ENCODE data around the gene GPR162. TPM values are rescaled to one million over a fixed set of nuclear protein-coding genes. Genes with fewer than 3 reads are reported as not detected.

The GPR162 gene
- total and polyA plus RNA-seq, 2 of the 4 experiments (the other 2 are of a cell fraction) = 2.9 to 6.0 TPM

DNA sequence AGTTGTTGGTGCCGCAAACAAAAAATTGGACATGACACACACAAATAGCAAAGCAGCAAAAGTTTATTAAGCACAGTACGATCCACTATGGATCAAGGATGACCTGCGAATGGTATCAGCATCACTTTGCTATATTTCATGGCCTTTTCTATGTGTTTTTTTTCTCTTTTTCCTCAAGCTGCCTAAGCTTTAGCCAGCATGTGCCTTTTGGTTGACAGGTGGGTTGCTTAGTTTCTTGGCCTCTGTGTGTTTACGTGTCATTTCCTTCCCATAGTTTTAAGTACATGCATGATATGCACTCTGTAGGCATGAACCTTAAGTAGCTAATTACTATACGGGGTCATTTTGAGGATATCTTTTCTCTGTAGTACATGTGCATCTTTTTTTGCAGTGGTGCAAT lies 22.5 kb upstream of the GPR162 start:
- Histone ChIP-seq H4K5ac (ENCODE audit: low read depth, low read length) (no peak overlapping the region), H3K4ac (ENCODE audit: low read depth, low read length) (no peak overlapping the region), H4K20me1 (ENCODE audit: insufficient read depth, low read length) (no peaks in the 10 kb centered on the region), H3K9me3 (ENCODE audit: control insufficient read depth, insufficient read depth, low read length) (no peaks in the 10 kb centered on the region), H2BK15ac (ENCODE audit: low read depth, low read length) (no peak overlapping the region), H2AFZ (replicated peaks; ENCODE audit: low read length, poor library complexity) (no peak overlapping the region), H3K9ac (ENCODE audit: low read depth, low read length) (no peak overlapping the region), H3K56ac (ENCODE audit: extremely low read depth, insufficient read depth, low read length) (no peak overlapping the region), H3K23ac (ENCODE audit: low read depth, low read length) (no peak overlapping the region), H3K4me1 (ENCODE audit: control insufficient read depth, insufficient read depth, low read length) (no peaks in the 10 kb centered on the region), H4K8ac (ENCODE audit: low read depth in 2 of 2, low read length in 2 of 2) (no peak overlapping the region), H3K14ac (replicated peaks; ENCODE audit: low read depth, low read length) (no peak overlapping the region), H2AK5ac (ENCODE audit: low read depth, low read length) (no peak overlapping the region), H3K27me3 (ENCODE audit: control insufficient read depth, insufficient read depth, low read length) (no peaks in the 10 kb centered on the region), H3K9me1 (ENCODE audit: insufficient read depth, low read length) (no peaks in the 10 kb centered on the region), H4K91ac (ENCODE audit: insufficient read depth, low read depth, low read length) (no peak overlapping the region), H2BK120ac (ENCODE audit: low read depth, low read length) (no peak overlapping the region), H3K36me3 (ENCODE audit: control insufficient read depth, insufficient read depth, low read length) (peaks cover 5% of the 10 kb centered on the region; the same call in 1 of the 2 replicates), H2AK9ac (replicated peaks; ENCODE audit: low read depth, low read length, poor library complexity) (no peak overlapping the region), H3K4me3 (ENCODE audit: insufficient read depth, low read depth, low read length) (no peak overlapping the region), H2BK5ac (ENCODE audit: low read depth, low read length, poor library complexity, severe bottlenecking) (no peak overlapping the region), H3K79me1 (ENCODE audit: low read depth in 1 of 2, low read length in 2 of 2) (no peaks in the 10 kb centered on the region), H2BK20ac (ENCODE audit: low read depth, low read length) (no peak overlapping the region), H3K4me2 (ENCODE audit: low read depth, low read length) (no peak overlapping the region), H3K18ac (ENCODE audit: low read depth, low read length) (no peak overlapping the region), H3K27ac (ENCODE audit: insufficient read depth, low read length) (no peak overlapping the region)
- ChIA-PET POLR2A (ENCODE audit: unreplicated experiment) (no interaction called here), CTCF (no interaction called here)
- BruUV-seq (replicated peaks) = no TSS peak
- intact Hi-C loops (cut with micrococcal nuclease) (no loop called here), dilution Hi-C loops (cut with HindIII; ENCODE audit: low sequenced_read_pairs, unreplicated experiment) (no loop called here), in situ Hi-C loops (cut with MboI; ENCODE audit: low sequenced_read_pairs) (no loop called here)
- WGBS, 2 experiments (ENCODE audit: extremely low coverage in 2 of 2, insufficient read length in 1 of 2) = no CpG with 5 or more reads among the region's 5 CpGs
- DNase-seq (no peak), ATAC-seq (ENCODE audit: low read depth) (no peak)
- no peak for TF ChIP-seq POLR2A (IDR thresholded peaks at IDR 0.05; ENCODE audit: low read depth, low read length)
- TF ChIP-seq RAD21 (IDR thresholded peaks at IDR 0.05; ENCODE audit: low read length) = no peak
- TF ChIP-seq RFX5 (IDR thresholded peaks at IDR 0.05; ENCODE audit: low read depth, low read length) = no peak
- TF ChIP-seq NFE2L2 (IDR thresholded peaks at IDR 0.05; ENCODE audit: low read depth, low read length) = no peak
- TF ChIP-seq FOS (IDR thresholded peaks at IDR 0.05; ENCODE audit: low read depth, low read length) = no peak
- TF ChIP-seq CHD1 (IDR thresholded peaks at IDR 0.05; ENCODE audit: low read depth, low read length) = no peak
- TF ChIP-seq RCOR1 (IDR thresholded peaks at IDR 0.05; ENCODE audit: insufficient replicate concordance, low read length) = no peak
- no peak for TF ChIP-seq CTCF (conservative IDR thresholded peaks at IDR 0.05; ENCODE audit: low read depth, low read length)
- no peak for TF ChIP-seq USF2 (IDR thresholded peaks at IDR 0.05; ENCODE audit: low read depth, low read length)

All from IMR-90 (cell line).